SK-N-SH (cell line): ENCODE data around the gene MAML3. TPM values are rescaled to one million over a fixed set of nuclear protein-coding genes. Genes with fewer than 3 reads are reported as not detected.

Experiments
- CTCF ChIA-PET: fragments of 300-600, 350-600 bp; formaldehyde crosslinking; extraction: SDS; loops from one replicate; lab custom pipeline; 2021; lab: Yijun Ruan, JAX
- POLR2A ChIA-PET: fragments of 350-600 bp; sonication (Branson Sonifier 250); formaldehyde crosslinking; extraction: SDS; loops from one replicate; lab custom pipeline; 2020; ENCODE audit warnings: antibody characterized with exemption, inconsistent platforms; lab: Yijun Ruan, JAX
- DNase-seq: peaks from one replicate; pipeline ENCODE4 v3.0.0; 2012
- H2AFZ ChIP-seq: fragments of 200-600 bp; sonication (generic); 2 replicates; pipeline ENCODE4 v1.8.1; 2016; ENCODE audit warnings: antibody characterized with exemption, mild to moderate bottlenecking, low read depth
- H3F3A ChIP-seq: fragments of 200-600 bp; sonication (generic); replicated peaks from 2 replicates; pipeline ENCODE3; 2016; ENCODE audit warnings: antibody characterized with exemption, mild to moderate bottlenecking; ENCODE audit not compliant: insufficient read depth
- H3K27ac ChIP-seq, 2 experiments: fragments of 200-500 bp in 1 of 2; fragments of 200-600 bp in 1 of 2; sonication (Bioruptor generic) in 1 of 2; sonication (generic), shearing (Covaris generic) in 1 of 2; 2 replicates each; pipeline versions ENCODE4 v1.5.1 to v1.6.1; 2014 to 2016; ENCODE audit warnings: low read depth in 2 of 2, inconsistent platforms in 1 of 2, low read length in 1 of 2, mild to moderate bottlenecking in 1 of 2, mixed read lengths in 1 of 2
- H3K27me3 ChIP-seq: fragments of 200-600 bp; sonication (generic), shearing (Covaris generic); 2 replicates; pipeline ENCODE4 v1.6.1; 2016; ENCODE audit warnings: mixed run types; ENCODE audit not compliant: insufficient read depth
- H3K36me3 ChIP-seq, 2 experiments: fragments of 200-500 bp in 1 of 2; fragments of 200-600 bp in 1 of 2; sonication (Bioruptor generic) in 1 of 2; sonication (generic) in 1 of 2; replicated peaks in 1 of 2; 2 replicates each; pipeline versions ENCODE3 to v1.5.1; 2014 to 2016; ENCODE audit warnings: low read length in 1 of 2, mild to moderate bottlenecking in 1 of 2; ENCODE audit not compliant: insufficient read depth in 2 of 2, control insufficient read depth in 1 of 2
- H3K4me1 ChIP-seq, 2 experiments: fragments of 200-500 bp in 1 of 2; fragments of 200-600 bp in 1 of 2; sonication (Bioruptor generic) in 1 of 2; sonication (generic), shearing (Covaris generic) in 1 of 2; 2 replicates each; pipeline versions ENCODE4 v1.5.1 to v1.6.1; 2014 to 2016; ENCODE audit warnings: low read depth in 1 of 2, low read length in 1 of 2, mixed run types in 1 of 2; ENCODE audit not compliant: insufficient read depth in 2 of 2, control insufficient read depth in 1 of 2
- H3K4me2 ChIP-seq: fragments of 200-600 bp; sonication (generic), shearing (Covaris generic); 2 replicates; pipeline ENCODE4 v1.6.1; 2017; ENCODE audit warnings: mixed run types
- H3K4me3 ChIP-seq, 2 experiments: fragments of 200-500 bp in 1 of 2; fragments of 200-600 bp in 1 of 2; sonication (Bioruptor generic) in 1 of 2; sonication (generic), shearing (Covaris generic) in 1 of 2; 2 replicates each; pipeline versions ENCODE4 v1.5.1 to v1.8.1; 2014 to 2016; ENCODE audit warnings: low read depth in 2 of 2, inconsistent platforms in 1 of 2, low read length in 1 of 2, mild to moderate bottlenecking in 1 of 2, mixed read lengths in 1 of 2, moderate library complexity in 1 of 2
- H3K79me2 ChIP-seq: fragments of 200-600 bp; sonication (generic); 2 replicates; pipeline ENCODE4 v1.8.1; 2017; ENCODE audit warnings: mild to moderate bottlenecking; ENCODE audit not compliant: insufficient read depth
- H3K9ac ChIP-seq: fragments of 200-600 bp; sonication (generic); 2 replicates; pipeline ENCODE4 v1.6.1; 2017; ENCODE audit warnings: mixed run types
- H3K9me2 ChIP-seq: fragments of 200-600 bp; sonication (generic); 2 replicates; pipeline ENCODE4 v1.6.1; 2017; ENCODE audit warnings: mixed run types
- H3K9me3 ChIP-seq: fragments of 200-600 bp; sonication (generic); 2 replicates; pipeline ENCODE4 v1.6.1; 2017; ENCODE audit warnings: mixed run types, mild to moderate bottlenecking, moderate library complexity
- H4K20me1 ChIP-seq: fragments of 200-600 bp; sonication (generic); 2 replicates; pipeline ENCODE4 v1.6.1; 2017; ENCODE audit warnings: mild to moderate bottlenecking, mixed run types; ENCODE audit not compliant: insufficient read depth
- CHD2 ChIP-seq: fragments of 150-350 bp; IDR thresholded peaks from 2 replicates; pipeline ENCODE4 v1.6.1; 2018; ENCODE audit warnings: low read length; ENCODE audit not compliant: partially characterized antibody
- ELF1 ChIP-seq: IDR thresholded peaks from 2 replicates; pipeline ENCODE4 v1.4.0; 2012
- FOXJ3 ChIP-seq: sonication (generic); formaldehyde crosslinking; IDR thresholded peaks from 2 replicates; pipeline ENCODE4 v1.5.1; 2020; ENCODE audit warnings: mild to moderate bottlenecking, missing genetic modification reagents
- FOXM1 ChIP-seq: IDR thresholded peaks from 2 replicates; pipeline ENCODE4 v1.4.0; 2012; ENCODE audit warnings: low read depth, mild to moderate bottlenecking
- GABPA ChIP-seq: IDR thresholded peaks from 2 replicates; pipeline ENCODE4 v1.4.0; 2012; ENCODE audit warnings: low read depth, mild to moderate bottlenecking
- GATA2 ChIP-seq: sonication (generic); formaldehyde crosslinking; IDR thresholded peaks from 2 replicates; pipeline ENCODE4 v1.5.0; 2020; ENCODE audit warnings: mild to moderate bottlenecking, missing genetic modification reagents
- MEF2A ChIP-seq: IDR thresholded peaks from 2 replicates; pipeline ENCODE4 v1.4.0; 2012; ENCODE audit warnings: low read depth, borderline replicate concordance
- MXI1 ChIP-seq: IDR thresholded peaks from 2 replicates; pipeline ENCODE4 v1.6.1; 2012; ENCODE audit warnings: mild to moderate bottlenecking, low read depth, low read length, improper control_type of control experiment
- RAD21 ChIP-seq: IDR thresholded peaks from 2 replicates; pipeline ENCODE4 v1.6.1; 2012; ENCODE audit warnings: mild to moderate bottlenecking, low read length
- RCOR1 ChIP-seq: fragments of 150-350 bp; IDR thresholded peaks from 2 replicates; pipeline ENCODE4 v1.6.1; 2017; ENCODE audit warnings: antibody characterized with exemption, low read length
- REST ChIP-seq: IDR thresholded peaks from 2 replicates; pipeline ENCODE4 v1.6.1; 2012; ENCODE audit warnings: mild to moderate bottlenecking, low read depth, low read length, moderate library complexity
- SMC3 ChIP-seq: IDR thresholded peaks from 2 replicates; pipeline ENCODE4 v1.6.1; 2012; ENCODE audit warnings: low read depth, low read length, improper control_type of control experiment
- TAF1 ChIP-seq: IDR thresholded peaks from 2 replicates; pipeline ENCODE4 v1.6.1; 2012; ENCODE audit warnings: low read depth, mild to moderate bottlenecking, low read length, moderate library complexity, borderline replicate concordance
- TCF12 ChIP-seq: IDR thresholded peaks from 2 replicates; pipeline ENCODE4 v1.4.0; 2012
- WGBS: methylation state at CpG from one replicate; pipeline ENCODE4 v1.1.6; 2017; ENCODE audit warnings: low lambda C conversion rate; 5-methylcytosine and 5-hydroxymethylcytosine counted together
- polyA plus RNA-seq, 3 experiments: library from polyadenylated mRNA; depleted of rRNA; stranded (reverse); fragments of >200 nt; gene quantifications; 2 replicates each; pipeline ENCODE4 v1.2.3, GENCODE V29; 2012
- TF ChIP-seq, protein P1 (sequence below): fragments of 200-600 bp; sonication (generic); IDR thresholded peaks from 2 replicates; pipeline ENCODE4 v1.6.1; 2017; ENCODE audit warnings: antibody characterized with exemption, mild to moderate bottlenecking, moderate library complexity
- TF ChIP-seq, protein P2 (sequence below): IDR thresholded peaks from 2 replicates; pipeline ENCODE4 v1.4.0; 2012; ENCODE audit warnings: low read depth, borderline replicate concordance
- TF ChIP-seq, protein P3 (sequence below): IDR thresholded peaks from 2 replicates; pipeline ENCODE4; 2012

Gene MAML3
- polyA plus RNA-seq, 1 of the 3 experiments (the other 2 are of a cell fraction): 5.3 TPM

DNA sequence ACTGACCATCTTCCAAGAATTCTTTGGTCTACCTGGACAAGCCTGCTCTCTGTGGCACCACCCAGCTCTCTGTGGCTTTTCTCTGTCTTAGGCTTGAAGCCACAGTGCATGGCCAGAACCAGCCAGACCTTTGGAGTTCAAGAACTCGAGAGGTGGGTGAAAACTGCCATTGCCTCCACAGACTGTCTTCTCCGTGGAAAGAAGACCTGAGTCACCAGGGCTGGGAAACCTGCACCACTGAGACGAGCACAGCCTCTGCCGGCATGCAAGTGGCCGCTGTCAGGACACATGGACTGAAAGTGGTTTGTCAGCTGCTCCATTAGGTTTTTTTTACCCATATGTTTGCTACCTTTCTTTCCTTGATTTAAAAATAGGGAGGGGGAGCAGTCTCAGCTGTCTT, 413.9 kb downstream of the MAML3 start:
- POLR2A ChIA-PET: interaction anchor here (0.7 to 2.3 kb wide), 9 partner anchors 10 to 414 kb away, joined by 3 to 8 read pairs (median 4); partner anchors contain the start of gene MAML3
- H2AFZ ChIP-seq: no peak overlapping the region

More for the DNA sequence above, 413.9 kb downstream of the MAML3 start:
- Histone ChIP-seq H3K4me1 (peaks cover 12 to 45% of the 10 kb centered on the region in 2 experiments), H3K4me3 (no peak overlapping the region), H3K27ac (peak overlapping the region; percentile 55 to 90), H3K9me2 (no peaks in the 10 kb centered on the region), H3F3A (peaks cover 4% of the 10 kb centered on the region), H3K36me3 (no peaks in the 10 kb centered on the region), H3K9ac (no peak overlapping the region), H3K9me3 (no peaks in the 10 kb centered on the region), H3K79me2 (no peaks in the 10 kb centered on the region), H3K27me3 (no peaks in the 10 kb centered on the region), H3K4me2 (peak overlapping the region; percentile 4; the same call in 1 of the 2 replicates), H4K20me1 (no peaks in the 10 kb centered on the region)
- TF ChIP-seq MEF2A (no peak), FOXM1 (no peak), GABPA (no peak), RAD21 (no peak), REST (no peak), MXI1 (no peak; the same call in 1 of the 2 replicates), CHD2 (no peak), TCF12 (no peak), RCOR1 (no peak), TAF1 (no peak), GATA2 (CRISPR knock-in tag) (no peak), FOXJ3 (CRISPR knock-in tag) (no peak), ELF1 (no peak), SMC3 (no peak)
- TF ChIP-seq, protein P1, sequence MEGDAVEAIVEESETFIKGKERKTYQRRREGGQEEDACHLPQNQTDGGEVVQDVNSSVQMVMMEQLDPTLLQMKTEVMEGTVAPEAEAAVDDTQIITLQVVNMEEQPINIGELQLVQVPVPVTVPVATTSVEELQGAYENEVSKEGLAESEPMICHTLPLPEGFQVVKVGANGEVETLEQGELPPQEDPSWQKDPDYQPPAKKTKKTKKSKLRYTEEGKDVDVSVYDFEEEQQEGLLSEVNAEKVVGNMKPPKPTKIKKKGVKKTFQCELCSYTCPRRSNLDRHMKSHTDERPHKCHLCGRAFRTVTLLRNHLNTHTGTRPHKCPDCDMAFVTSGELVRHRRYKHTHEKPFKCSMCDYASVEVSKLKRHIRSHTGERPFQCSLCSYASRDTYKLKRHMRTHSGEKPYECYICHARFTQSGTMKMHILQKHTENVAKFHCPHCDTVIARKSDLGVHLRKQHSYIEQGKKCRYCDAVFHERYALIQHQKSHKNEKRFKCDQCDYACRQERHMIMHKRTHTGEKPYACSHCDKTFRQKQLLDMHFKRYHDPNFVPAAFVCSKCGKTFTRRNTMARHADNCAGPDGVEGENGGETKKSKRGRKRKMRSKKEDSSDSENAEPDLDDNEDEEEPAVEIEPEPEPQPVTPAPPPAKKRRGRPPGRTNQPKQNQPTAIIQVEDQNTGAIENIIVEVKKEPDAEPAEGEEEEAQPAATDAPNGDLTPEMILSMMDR: no peak
- TF ChIP-seq, protein P2, sequence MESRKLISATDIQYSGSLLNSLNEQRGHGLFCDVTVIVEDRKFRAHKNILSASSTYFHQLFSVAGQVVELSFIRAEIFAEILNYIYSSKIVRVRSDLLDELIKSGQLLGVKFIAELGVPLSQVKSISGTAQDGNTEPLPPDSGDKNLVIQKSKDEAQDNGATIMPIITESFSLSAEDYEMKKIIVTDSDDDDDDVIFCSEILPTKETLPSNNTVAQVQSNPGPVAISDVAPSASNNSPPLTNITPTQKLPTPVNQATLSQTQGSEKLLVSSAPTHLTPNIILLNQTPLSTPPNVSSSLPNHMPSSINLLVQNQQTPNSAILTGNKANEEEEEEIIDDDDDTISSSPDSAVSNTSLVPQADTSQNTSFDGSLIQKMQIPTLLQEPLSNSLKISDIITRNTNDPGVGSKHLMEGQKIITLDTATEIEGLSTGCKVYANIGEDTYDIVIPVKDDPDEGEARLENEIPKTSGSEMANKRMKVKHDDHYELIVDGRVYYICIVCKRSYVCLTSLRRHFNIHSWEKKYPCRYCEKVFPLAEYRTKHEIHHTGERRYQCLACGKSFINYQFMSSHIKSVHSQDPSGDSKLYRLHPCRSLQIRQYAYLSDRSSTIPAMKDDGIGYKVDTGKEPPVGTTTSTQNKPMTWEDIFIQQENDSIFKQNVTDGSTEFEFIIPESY: no peak
- TF ChIP-seq, protein P3, sequence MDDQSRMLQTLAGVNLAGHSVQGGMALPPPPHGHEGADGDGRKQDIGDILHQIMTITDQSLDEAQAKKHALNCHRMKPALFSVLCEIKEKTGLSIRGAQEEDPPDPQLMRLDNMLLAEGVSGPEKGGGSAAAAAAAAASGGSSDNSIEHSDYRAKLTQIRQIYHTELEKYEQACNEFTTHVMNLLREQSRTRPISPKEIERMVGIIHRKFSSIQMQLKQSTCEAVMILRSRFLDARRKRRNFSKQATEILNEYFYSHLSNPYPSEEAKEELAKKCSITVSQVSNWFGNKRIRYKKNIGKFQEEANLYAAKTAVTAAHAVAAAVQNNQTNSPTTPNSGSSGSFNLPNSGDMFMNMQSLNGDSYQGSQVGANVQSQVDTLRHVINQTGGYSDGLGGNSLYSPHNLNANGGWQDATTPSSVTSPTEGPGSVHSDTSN: no peak
- 64% methylated on average over 5 of the region's 5 CpGs for WGBS
- CTCF ChIA-PET: interaction anchor here (0.8 to 1.7 kb wide), 12 partner anchors 9 to 749 kb away, joined by 3 to 8 read pairs (median 3); no protein-coding TSS in a partner anchor
- no peak for DNase-seq
